H1 (cell line): ENCODE measurements around the gene MAP3K14. TPM values are rescaled to one million over a fixed set of nuclear protein-coding genes. Genes with fewer than 3 reads are reported as not detected.
A peak's percentile ranks its signal among the peaks of the same experiment; 100 is the strongest.

ENCODE experiments used
- ATF2 ChIP-seq: IDR thresholded peaks from 2 replicates; pipeline ENCODE4 v1.6.1; 2012; ENCODE audit warnings: low read length, inconsistent platforms
- CEBPB ChIP-seq: IDR thresholded peaks from 2 replicates; pipeline ENCODE4 v1.6.1; 2012; ENCODE audit warnings: low read depth, low read length
- CREB1 ChIP-seq: IDR thresholded peaks from 2 replicates; pipeline ENCODE4 v1.6.1; 2012; ENCODE audit warnings: inconsistent platforms
- EGR1 ChIP-seq: IDR thresholded peaks from 2 replicates; pipeline ENCODE4 v1.6.1; 2011; ENCODE audit warnings: low read depth, low read length, borderline replicate concordance
- EZH2 ChIP-seq: fragments of 200-600 bp; sonication (generic); IDR thresholded peaks from 2 replicates; pipeline ENCODE4 v1.7.1; 2012; ENCODE audit warnings: low read depth, mild to moderate bottlenecking, moderate library complexity, low read length, inconsistent platforms; ENCODE audit not compliant: severe bottlenecking
- FOSL1 ChIP-seq: IDR thresholded peaks from 2 replicates; pipeline ENCODE4 v1.6.1; 2011; ENCODE audit warnings: mild to moderate bottlenecking, low read depth, low read length, moderate library complexity; ENCODE audit not compliant: insufficient read depth
- GTF2F1 ChIP-seq: IDR thresholded peaks from 2 replicates; pipeline ENCODE4 v1.6.1; 2012; ENCODE audit warnings: low read depth, low read length, improper control_type of control experiment, borderline replicate concordance
- JUN ChIP-seq: IDR thresholded peaks from 2 replicates; pipeline ENCODE4 v1.6.1; 2011; ENCODE audit warnings: low read depth, mild to moderate bottlenecking, improper control_type of control experiment, low read length
- JUND ChIP-seq: IDR thresholded peaks from 2 replicates; pipeline ENCODE4 v1.6.1; 2011; ENCODE audit warnings: mild to moderate bottlenecking, improper control_type of control experiment, low read length
- NRF1 ChIP-seq: IDR thresholded peaks from 2 replicates; pipeline ENCODE4 v1.6.1; 2011; ENCODE audit warnings: mild to moderate bottlenecking, low read depth, low read length, improper control_type of control experiment
- PHF8 ChIP-seq: fragments of 200-600 bp; sonication (generic); conservative IDR thresholded peaks from 2 replicates; pipeline ENCODE4 v1.7.1; 2012; ENCODE audit warnings: low read depth, mild to moderate bottlenecking, inconsistent platforms, low read length, moderate library complexity
- RBBP5 ChIP-seq: IDR thresholded peaks from 2 replicates; pipeline ENCODE4 v1.7.1; 2012; ENCODE audit warnings: low read depth, mild to moderate bottlenecking, inconsistent platforms, low read length, moderate library complexity, borderline replicate concordance
- RFX5 ChIP-seq: IDR thresholded peaks from 2 replicates; pipeline ENCODE4 v1.6.1; 2011; ENCODE audit warnings: low read depth, low read length, improper control_type of control experiment, borderline replicate concordance
- SIX5 ChIP-seq: IDR thresholded peaks from 2 replicates; pipeline ENCODE4 v1.6.1; 2011; ENCODE audit warnings: mild to moderate bottlenecking, low read depth, low read length
- SP2 ChIP-seq: IDR thresholded peaks from 2 replicates; pipeline ENCODE4 v1.6.1; 2012; ENCODE audit warnings: mild to moderate bottlenecking, low read length, inconsistent platforms
- SP4 ChIP-seq: IDR thresholded peaks from 2 replicates; pipeline ENCODE4 v1.6.1; 2012; ENCODE audit warnings: low read length, inconsistent platforms
- SRF ChIP-seq: IDR thresholded peaks from 2 replicates; pipeline ENCODE4 v1.6.1; 2011; ENCODE audit warnings: mild to moderate bottlenecking, low read depth, low read length, moderate library complexity
- TAF1 ChIP-seq: IDR thresholded peaks from 2 replicates; pipeline ENCODE4 v1.6.1; 2011; ENCODE audit warnings: mild to moderate bottlenecking, low read depth, low read length
- TBP ChIP-seq: IDR thresholded peaks from 2 replicates; pipeline ENCODE4 v1.6.1; 2011; ENCODE audit warnings: low read depth, low read length, improper control_type of control experiment
- TCF12 ChIP-seq: IDR thresholded peaks from 2 replicates; pipeline ENCODE4 v1.6.1; 2011; ENCODE audit warnings: low read depth, mild to moderate bottlenecking, low read length
- TEAD4 ChIP-seq: IDR thresholded peaks from 2 replicates; pipeline ENCODE4 v1.6.1; 2012; ENCODE audit warnings: low read depth, low read length, inconsistent platforms, mixed read lengths
- USF2 ChIP-seq: IDR thresholded peaks from 2 replicates; pipeline ENCODE4 v1.6.1; 2011; ENCODE audit warnings: low read length, improper control_type of control experiment
- ZNF274 ChIP-seq: IDR thresholded peaks from 2 replicates; pipeline ENCODE4 v1.7.0; 2012; ENCODE audit warnings: low read length, borderline replicate concordance; ENCODE audit errors: extremely low read depth
- polyA plus RNA-seq, 7 experiments: library from polyadenylated mRNA; depleted of rRNA in 3 of 7; stranded (reverse) in 5 of 7; unstranded in 2 of 7; fragments of >200 nt in 5 of 7; fragments of 200-250 nt in 2 of 7; gene quantifications; 1 replicate in 5 of 7; 2 replicates in 1 of 7; 4 replicates in 1 of 7; pipeline versions ENCODE4 v1.2.1 to v1.2.3, GENCODE V29; 2011 to 2013; ENCODE audit warnings: missing spikeins in 2 of 7, mixed read lengths in 2 of 7
- total RNA-seq: library from RNA; stranded (reverse); fragmentation: NEBNext Ultra II Directional; extraction: Animal tissue kit (Norgen Biotek cat#: 25700); gene quantifications from 2 replicates; pipeline ENCODE4 v1.2.1, GENCODE V29; 2021

The MAP3K14 gene
- total and polyA plus RNA-seq, 2 of the 8 experiments (the other 6 are each of a cell fraction or from before 2014, with no cell fraction given) = 5.2 to 6.1 TPM

GRCh38 chr17:45316434-45317110 lies at the start of gene MAP3K14 (continued):
- TF ChIP-seq FOSL1 (no peak), JUN (no peak), RBBP5 (no peak), JUND (no peak), TBP (peak; percentile 21; the same call in 1 of the 2 replicates), SRF (no peak), TAF1 (peak; percentile 39; the same call in 1 of the 2 replicates), NRF1 (no peak), TEAD4 (no peak), PHF8 (peak; percentile 87), CEBPB (no peak), SP2 (no peak), SP4 (0 out of 2 replicates have a peak, but pooled peaks have one; percentile 5), GTF2F1 (no peak), EZH2 (no peak), CREB1 (no peak), RFX5 (no peak), TCF12 (no peak), USF2 (peak; percentile 18; the same call in 1 of the 2 replicates), SIX5 (no peak), ATF2 (no peak), EGR1 (0 out of 2 replicates have a peak, but pooled peaks have one; percentile 28), ZNF274 (no peak)
